HG03521 (cell line): ENCODE measurements around the gene THBD.
"Not testable (repeated sequence)": the region's sequence is repeated elsewhere in the genome, so short reads cannot be mapped to it uniquely, and the experiment has no call there.

ENCODE experiments used
- ATAC-seq: cut with Tn5 transposase; IDR thresholded peaks from one replicate; pipeline ENCODE4 v1.9.1; 2021; ENCODE audit warnings: mild to moderate bottlenecking, moderate library complexity; ENCODE audit not compliant: unreplicated experiment

Gene THBD

GRCh38 chr20:23036371-23036770 is 13.1 kb downstream of the THBD start:
- ATAC-seq = no peak

- ATAC-seq = no peak
Observed at GRCh38 chr20:23035731-23036130, 13.7 kb downstream of the THBD start.

- ATAC-seq = no peak
Observed at GRCh38 chr20:23034721-23035671, 14.5 kb downstream of the THBD start, which contains the start of gene SSTR4. Gene SSTR4, plus strand, starts transcription at chr20:23035312. Its CDS starts 172 bp downstream, at chr20:23035484.

- no peak for ATAC-seq
Observed at GRCh38 chr20:23033918-23034317, 15.6 kb downstream of the THBD start.

GRCh38 chr20:23032750-23033078 is 16.8 kb downstream of the THBD start:
- ATAC-seq = no peak

GRCh38 chr20:23032056-23032749 is 17.3 kb downstream of the THBD start:
- ATAC-seq = no peak

GRCh38 chr20:23031346-23031745 is 18.1 kb downstream of the THBD start:
- ATAC-seq = no peak

- ATAC-seq = no peak
Observed at GRCh38 chr20:23029324-23029723, 20.1 kb downstream of the THBD start.

- no peak for ATAC-seq
Observed at GRCh38 chr20:23028392-23028791, 21.1 kb downstream of the THBD start.

GRCh38 chr20:23027721-23028120 is 21.8 kb downstream of the THBD start:
- ATAC-seq = no peak

- ATAC-seq = not testable (repeated sequence)
Observed at GRCh38 chr20:23025503-23025902, 24.0 kb downstream of the THBD start.

- ATAC-seq = no peak
Observed at GRCh38 chr20:23024701-23025100, 24.8 kb downstream of the THBD start.

- ATAC-seq = no peak
Observed at GRCh38 chr20:23023621-23024177, 25.8 kb downstream of the THBD start.

- ATAC-seq = no peak
Observed at GRCh38 chr20:23022849-23023248, 26.6 kb downstream of the THBD start.

GRCh38 chr20:23021951-23022350 is 27.5 kb downstream of the THBD start:
- ATAC-seq = no peak

- ATAC-seq = no peak
Observed at GRCh38 chr20:23021541-23021940, 27.9 kb downstream of the THBD start.

- ATAC-seq = no peak
Observed at GRCh38 chr20:23020230-23021018, 29.0 kb downstream of the THBD start.

GRCh38 chr20:23019403-23019802 is 30.1 kb downstream of the THBD start:
- no peak for ATAC-seq

GRCh38 chr20:23018941-23019340 is 30.5 kb downstream of the THBD start:
- ATAC-seq = no peak

- ATAC-seq = no peak
Observed at GRCh38 chr20:23018432-23018831, 31.0 kb downstream of the THBD start.

GRCh38 chr20:23017516-23017915 is 32.0 kb downstream of the THBD start:
- ATAC-seq = no peak
